Progenitor cell of endocrine pancreas (in vitro differentiated cells): ENCODE results near the gene FXYD6. TPM values are rescaled to one million over a fixed set of nuclear protein-coding genes. Genes with fewer than 3 reads are reported as not detected.

ENCODE experiments used
- DNase-seq: peaks from one replicate; pipeline ENCODE4 v3.0.0; 2021; ENCODE audit warnings: low spot score; ENCODE audit not compliant: unreplicated experiment
- H3K27ac Mint-ChIP-seq: 2 replicates; pipeline ENCODE4 v1.8.0; 2021; ENCODE audit warnings: mild to moderate bottlenecking, moderate library complexity, mixed read lengths
- H3K27me3 Mint-ChIP-seq: 2 replicates; pipeline ENCODE4 v1.8.0; 2021; ENCODE audit warnings: mixed read lengths
- H3K36me3 Mint-ChIP-seq: 2 replicates; pipeline ENCODE4 v1.8.0; 2022; ENCODE audit warnings: mixed read lengths; ENCODE audit not compliant: insufficient read depth
- H3K4me1 Mint-ChIP-seq: 2 replicates; pipeline ENCODE4 v1.8.0; 2021; ENCODE audit warnings: low read depth, mixed read lengths
- H3K4me3 Mint-ChIP-seq: 2 replicates; pipeline ENCODE4 v1.8.0; 2021; ENCODE audit warnings: low read depth, mild to moderate bottlenecking, moderate library complexity, mixed read lengths
- H3K9me3 Mint-ChIP-seq: 2 replicates; pipeline ENCODE4 v1.8.0; 2021; ENCODE audit warnings: low read depth, mixed read lengths
- CTCF ChIP-seq: fragments of 200-600 bp; sonication (generic); IDR thresholded peaks from one replicate; pipeline ENCODE4 v1.5.0; 2021; ENCODE audit warnings: antibody characterized with exemption, mild to moderate bottlenecking; ENCODE audit not compliant: unreplicated experiment
- total RNA-seq: library from RNA; stranded (reverse); gene quantifications from 2 replicates; pipeline ENCODE4 v1.2.1, GENCODE V29; 2021

The FXYD6 gene
- total RNA-seq, 1 donor from 2014 or later, result 28.5 TPM

GRCh38 chr11:117878939-117879475, 2.5 kb upstream of the FXYD6 start:
- Mint-ChIP-seq H3K27me3 (peaks cover 68% of the 10 kb centered on the region), H3K36me3 (no peaks in the 10 kb centered on the region), H3K4me1 (peaks cover 26% of the 10 kb centered on the region), H3K27ac (no peak overlapping the region), H3K9me3 (no peaks in the 10 kb centered on the region), H3K4me3 (no peak overlapping the region)
- TF ChIP-seq CTCF, result no peak
- DNase-seq, result no peak

GRCh38 chr11:117878314-117878938, 2.0 kb upstream of the FXYD6 start:
- Mint-ChIP-seq H3K9me3 (no peaks in the 10 kb centered on the region), H3K4me3 (no peak overlapping the region), H3K36me3 (no peaks in the 10 kb centered on the region), H3K4me1 (peaks cover 26% of the 10 kb centered on the region), H3K27ac (no peak overlapping the region), H3K27me3 (peaks cover 74% of the 10 kb centered on the region)
- no peak for DNase-seq
- no peak for TF ChIP-seq CTCF

GRCh38 chr11:117877120-117877784, 794 bp upstream of the FXYD6 start:
- Mint-ChIP-seq H3K27me3 (peaks cover 77% of the 10 kb centered on the region), H3K9me3 (no peaks in the 10 kb centered on the region), H3K4me1 (peaks cover 17% of the 10 kb centered on the region), H3K36me3 (no peaks in the 10 kb centered on the region), H3K4me3 (peak overlapping the region; percentile 77), H3K27ac (no peak overlapping the region)
- no peak for TF ChIP-seq CTCF
- no peak for DNase-seq

GRCh38 chr11:117876059-117876340, 458 bp downstream of the FXYD6 start:
- Mint-ChIP-seq H3K27ac (peak overlapping the region; percentile 77), H3K36me3 (no peaks in the 10 kb centered on the region), H3K9me3 (no peaks in the 10 kb centered on the region), H3K27me3 (peaks cover 74% of the 10 kb centered on the region), H3K4me3 (peak overlapping the region; percentile 85), H3K4me1 (peaks cover 17% of the 10 kb centered on the region)
- no peak for TF ChIP-seq CTCF
- DNase-seq, result no peak

GRCh38 chr11:117875382-117876058, 938 bp downstream of the FXYD6 start:
- Mint-ChIP-seq H3K4me3 (peak overlapping the region; percentile 85), H3K36me3 (no peaks in the 10 kb centered on the region), H3K9me3 (no peaks in the 10 kb centered on the region), H3K27ac (no peak overlapping the region), H3K27me3 (peaks cover 69% of the 10 kb centered on the region), H3K4me1 (peaks cover 19% of the 10 kb centered on the region)
- DNase-seq, result no peak
- no peak for TF ChIP-seq CTCF
